ENCODE results near the gene ASB1.

ASB1 gene

DNA sequence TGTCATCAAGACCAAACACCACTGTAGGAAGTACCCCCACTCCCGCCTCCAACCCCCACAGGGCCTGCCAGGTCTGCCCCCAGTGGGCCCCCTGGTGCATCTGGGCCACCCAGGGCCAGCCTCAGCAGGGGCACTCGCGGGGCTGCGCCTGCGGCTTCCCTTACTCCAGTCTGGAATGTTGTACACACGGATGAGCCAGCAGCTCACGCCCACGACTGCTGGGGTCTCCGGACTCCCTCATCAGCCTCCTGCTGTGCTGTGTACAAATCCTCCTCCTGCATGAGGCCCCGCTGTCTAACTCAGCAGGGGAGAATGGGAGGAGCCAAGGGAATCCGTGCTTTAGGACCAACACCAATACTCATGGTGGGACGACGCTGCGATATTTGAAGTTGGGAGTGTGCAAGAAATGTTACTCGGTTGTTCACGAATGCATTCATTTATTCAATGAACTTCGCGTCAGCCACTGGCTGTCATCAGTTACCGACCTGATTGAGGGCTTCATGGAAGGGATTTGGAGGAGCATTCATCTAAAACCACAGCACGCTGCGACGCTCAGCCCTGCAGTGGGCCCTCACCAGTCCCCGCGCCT is 654 bp upstream of the ASB1 start:
- peak; percentile 68 for ATAC-seq

GRCh38 chr2:238427435-238428162 is 872 bp downstream of the ASB1 start:
- TF ChIP-seq ZNF565 (CRISPR knock-in tag; conservative IDR thresholded peaks at IDR 0.05; ENCODE audit: low read depth) = no peak
- no peak for TF ChIP-seq ESRRG (CRISPR knock-in tag; IDR thresholded peaks at IDR 0.05)
- TF ChIP-seq, protein P1, sequence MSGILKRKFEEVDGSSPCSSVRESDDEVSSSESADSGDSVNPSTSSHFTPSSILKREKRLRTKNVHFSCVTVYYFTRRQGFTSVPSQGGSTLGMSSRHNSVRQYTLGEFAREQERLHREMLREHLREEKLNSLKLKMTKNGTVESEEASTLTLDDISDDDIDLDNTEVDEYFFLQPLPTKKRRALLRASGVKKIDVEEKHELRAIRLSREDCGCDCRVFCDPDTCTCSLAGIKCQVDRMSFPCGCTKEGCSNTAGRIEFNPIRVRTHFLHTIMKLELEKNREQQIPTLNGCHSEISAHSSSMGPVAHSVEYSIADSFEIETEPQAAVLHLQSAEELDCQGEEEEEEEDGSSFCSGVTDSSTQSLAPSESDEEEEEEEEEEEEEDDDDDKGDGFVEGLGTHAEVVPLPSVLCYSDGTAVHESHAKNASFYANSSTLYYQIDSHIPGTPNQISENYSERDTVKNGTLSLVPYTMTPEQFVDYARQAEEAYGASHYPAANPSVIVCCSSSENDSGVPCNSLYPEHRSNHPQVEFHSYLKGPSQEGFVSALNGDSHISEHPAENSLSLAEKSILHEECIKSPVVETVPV (CRISPR knock-in tag; IDR thresholded peaks at IDR 0.05) = no peak
- TF ChIP-seq ZNF70 (CRISPR knock-in tag; IDR thresholded peaks at IDR 0.05) = no peak
- TF ChIP-seq TOX (CRISPR knock-in tag; IDR thresholded peaks at IDR 0.05; ENCODE audit: borderline replicate concordance) = no peak

More for the DNA sequence above, 654 bp upstream of the ASB1 start:
- no peak for TF ChIP-seq OSR1 (CRISPR knock-in tag; IDR thresholded peaks at IDR 0.05)
- no peak for TF ChIP-seq ZNF565 (CRISPR knock-in tag; conservative IDR thresholded peaks at IDR 0.05; ENCODE audit: low read depth)
- no peak for TF ChIP-seq TOX (CRISPR knock-in tag; IDR thresholded peaks at IDR 0.05; ENCODE audit: borderline replicate concordance)
- no peak for TF ChIP-seq CSDC2 (CRISPR knock-in tag; IDR thresholded peaks at IDR 0.05)
- no peak for TF ChIP-seq SNAI2 (CRISPR knock-in tag; IDR thresholded peaks at IDR 0.05)
- TF ChIP-seq, protein P2, sequence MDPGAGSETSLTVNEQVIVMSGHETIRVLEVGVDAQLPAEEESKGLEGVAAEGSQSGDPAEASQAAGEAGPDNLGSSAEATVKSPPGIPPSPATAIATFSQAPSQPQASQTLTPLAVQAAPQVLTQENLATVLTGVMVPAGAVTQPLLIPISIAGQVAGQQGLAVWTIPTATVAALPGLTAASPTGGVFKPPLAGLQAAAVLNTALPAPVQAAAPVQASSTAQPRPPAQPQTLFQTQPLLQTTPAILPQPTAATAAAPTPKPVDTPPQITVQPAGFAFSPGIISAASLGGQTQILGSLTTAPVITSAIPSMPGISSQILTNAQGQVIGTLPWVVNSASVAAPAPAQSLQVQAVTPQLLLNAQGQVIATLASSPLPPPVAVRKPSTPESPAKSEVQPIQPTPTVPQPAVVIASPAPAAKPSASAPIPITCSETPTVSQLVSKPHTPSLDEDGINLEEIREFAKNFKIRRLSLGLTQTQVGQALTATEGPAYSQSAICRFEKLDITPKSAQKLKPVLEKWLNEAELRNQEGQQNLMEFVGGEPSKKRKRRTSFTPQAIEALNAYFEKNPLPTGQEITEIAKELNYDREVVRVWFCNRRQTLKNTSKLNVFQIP (CRISPR knock-in tag; IDR thresholded peaks at IDR 0.05; ENCODE audit: borderline replicate concordance, low read depth) = no peak
- TF ChIP-seq TSHZ2 (CRISPR knock-in tag; IDR thresholded peaks at IDR 0.05) = no peak
- TF ChIP-seq ZFP30 (CRISPR knock-in tag; IDR thresholded peaks at IDR 0.05) = no peak
- TF ChIP-seq CREB5 (CRISPR knock-in tag; IDR thresholded peaks at IDR 0.05; ENCODE audit: low read depth) = no peak

GRCh38 chr2:238428866-238429265 is 2.1 kb downstream of the ASB1 start:
- no peak for ATAC-seq
- no peak for TF ChIP-seq RARB (CRISPR knock-in tag; IDR thresholded peaks at IDR 0.05)
- TF ChIP-seq, protein P1 (CRISPR knock-in tag; IDR thresholded peaks at IDR 0.05) = no peak
- TF ChIP-seq SNAI2 (CRISPR knock-in tag; IDR thresholded peaks at IDR 0.05) = no peak
- no peak for TF ChIP-seq OSR1 (CRISPR knock-in tag; IDR thresholded peaks at IDR 0.05)
- no peak for TF ChIP-seq ARNTL (CRISPR knock-in tag; IDR thresholded peaks at IDR 0.05; ENCODE audit: borderline replicate concordance, low read depth)
- TF ChIP-seq ZFP3 (CRISPR knock-in tag; IDR thresholded peaks at IDR 0.05) = no peak
- TF ChIP-seq ZNF70 (CRISPR knock-in tag; IDR thresholded peaks at IDR 0.05) = no peak
- TF ChIP-seq TCF4 (CRISPR knock-in tag; IDR thresholded peaks at IDR 0.05; ENCODE audit: borderline replicate concordance) = no peak
- TF ChIP-seq ZNF8 (CRISPR knock-in tag; IDR thresholded peaks at IDR 0.05) = no peak
- TF ChIP-seq ZC3H10 (CRISPR knock-in tag; IDR thresholded peaks at IDR 0.05) = no peak
- TF ChIP-seq ZFP30 (CRISPR knock-in tag; IDR thresholded peaks at IDR 0.05) = no peak
- no peak for TF ChIP-seq BACH2 (CRISPR knock-in tag; IDR thresholded peaks at IDR 0.05; ENCODE audit: borderline replicate concordance)
- no peak for TF ChIP-seq ZNF565 (CRISPR knock-in tag; conservative IDR thresholded peaks at IDR 0.05; ENCODE audit: low read depth)
- TF ChIP-seq ISL1 (CRISPR knock-in tag; IDR thresholded peaks at IDR 0.05) = no peak
- no peak for TF ChIP-seq GLIS3 (CRISPR knock-in tag; IDR thresholded peaks at IDR 0.05)
- TF ChIP-seq CSDC2 (CRISPR knock-in tag; IDR thresholded peaks at IDR 0.05) = no peak
- no peak for TF ChIP-seq TSHZ2 (CRISPR knock-in tag; IDR thresholded peaks at IDR 0.05)
- TF ChIP-seq, protein P2 (CRISPR knock-in tag; IDR thresholded peaks at IDR 0.05; ENCODE audit: borderline replicate concordance, low read depth) = no peak

More at GRCh38 chr2:238427435-238428162, 872 bp downstream of the ASB1 start:
- ATAC-seq = peak; percentile 14
